ENCODE data around the gene CARS2.

The CARS2 gene

DNA sequence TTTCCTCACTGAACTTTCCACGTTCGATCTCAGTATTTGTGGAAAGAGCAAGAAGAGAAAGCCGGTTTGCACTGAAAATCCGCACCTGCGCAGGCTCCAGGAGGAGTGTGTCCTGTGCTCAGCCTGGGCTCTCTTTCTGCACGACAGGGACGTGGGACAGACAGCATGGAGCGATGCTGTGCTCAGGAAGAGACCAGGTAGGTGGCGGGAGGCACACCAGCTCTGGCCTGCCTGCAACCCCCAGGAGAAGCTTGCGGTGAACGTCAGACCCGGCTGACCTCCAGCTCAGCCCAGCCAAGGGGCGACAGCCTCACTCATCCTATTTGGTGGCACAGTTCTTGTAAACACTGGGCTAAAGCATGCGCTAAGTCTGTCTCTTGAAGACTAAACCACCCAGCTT, 54.6 kb downstream of the CARS2 start:
- no peak for DNase-seq

DNA sequence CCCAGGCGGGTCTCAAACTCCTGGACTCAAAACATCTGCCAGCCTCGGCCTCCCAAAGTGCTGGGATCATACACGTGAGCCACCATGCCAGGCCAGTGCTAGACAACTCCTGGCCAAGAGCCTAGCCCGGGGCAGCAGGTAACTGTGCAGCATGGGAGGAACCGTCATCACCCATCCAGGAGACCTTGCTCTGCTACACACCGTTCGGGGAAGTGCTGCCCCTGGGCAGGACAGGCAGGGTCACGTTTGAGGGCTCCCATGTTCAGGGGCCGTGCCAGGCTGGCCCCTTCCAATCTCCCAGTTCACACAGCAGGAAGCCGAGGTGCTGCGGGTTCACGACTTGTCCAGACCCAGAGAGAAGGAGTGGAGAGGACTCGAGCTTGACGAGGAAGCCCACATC, 55.5 kb downstream of the CARS2 start:
- no peak for DNase-seq

- no peak for DNase-seq
These were observed 56.4 kb downstream of the CARS2 start for GRCh38 chr13:110649551-110649950.

DNA sequence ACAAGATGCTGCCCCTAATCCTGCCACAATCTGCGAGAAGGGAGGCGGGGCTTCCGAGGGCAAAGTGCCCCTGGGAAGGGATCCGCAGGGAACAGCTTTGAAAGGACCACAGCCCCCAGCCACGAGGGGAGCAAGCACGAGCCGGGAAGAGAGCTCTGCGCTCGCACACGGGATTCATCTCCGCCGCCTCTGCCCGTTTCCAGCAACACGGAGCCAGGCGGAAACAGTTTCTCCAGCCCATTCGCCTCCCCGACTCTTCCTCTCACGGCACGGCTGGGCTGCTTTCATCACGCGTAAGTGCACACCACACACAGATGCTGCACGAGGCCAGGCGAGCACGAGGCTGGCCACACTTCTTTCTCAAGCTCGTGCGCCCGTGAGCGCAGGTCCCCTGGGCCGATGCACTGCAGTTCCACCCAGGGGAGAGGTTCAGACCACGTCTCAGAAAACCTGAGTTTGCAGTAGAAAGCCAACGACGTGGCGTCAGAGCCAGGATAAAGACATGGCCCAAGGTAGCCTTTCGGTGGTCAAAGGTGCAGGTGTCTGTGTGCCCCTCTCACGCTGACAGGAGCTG, 57.0 kb downstream of the CARS2 start:
- DNase-seq: no peak

DNA sequence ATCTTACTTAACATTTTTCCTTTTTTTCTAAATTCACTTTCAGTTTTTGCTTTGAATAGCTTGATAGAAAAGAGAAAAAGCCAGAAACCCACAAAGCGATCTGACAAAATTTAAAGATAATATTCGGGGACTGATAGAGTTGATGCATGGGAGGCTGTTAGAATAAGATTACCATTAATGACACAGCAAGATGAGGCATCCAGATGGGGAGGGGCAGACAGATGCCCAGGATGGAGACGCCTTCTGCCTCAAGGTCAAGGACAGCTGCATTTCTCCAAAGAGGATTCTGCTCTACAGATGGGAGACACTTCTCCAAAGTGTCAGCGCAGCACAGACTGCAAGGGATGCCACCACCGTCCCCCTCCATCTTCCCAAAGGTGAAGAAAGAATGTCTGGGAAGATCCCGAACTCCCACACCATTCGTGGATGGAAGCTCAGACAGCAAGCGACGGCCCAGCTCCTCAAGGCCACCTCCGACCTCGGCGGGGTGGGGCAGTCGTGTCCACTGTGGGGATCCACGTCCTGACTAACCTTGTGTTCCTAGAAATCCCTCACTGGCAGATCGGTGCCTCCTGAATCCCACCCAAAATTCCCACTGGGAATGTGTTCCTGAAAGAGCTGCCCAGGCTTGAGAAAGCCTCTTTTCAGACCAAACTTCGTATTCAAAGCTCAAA, 57.6 kb downstream of the CARS2 start:
- DNase-seq: no peak

GRCh38 chr13:110647365-110647737, 58.6 kb downstream of the CARS2 start:
- no peak for DNase-seq

- no peak for DNase-seq
These were observed 59.2 kb downstream of the CARS2 start for GRCh38 chr13:110646442-110647364.

DNA sequence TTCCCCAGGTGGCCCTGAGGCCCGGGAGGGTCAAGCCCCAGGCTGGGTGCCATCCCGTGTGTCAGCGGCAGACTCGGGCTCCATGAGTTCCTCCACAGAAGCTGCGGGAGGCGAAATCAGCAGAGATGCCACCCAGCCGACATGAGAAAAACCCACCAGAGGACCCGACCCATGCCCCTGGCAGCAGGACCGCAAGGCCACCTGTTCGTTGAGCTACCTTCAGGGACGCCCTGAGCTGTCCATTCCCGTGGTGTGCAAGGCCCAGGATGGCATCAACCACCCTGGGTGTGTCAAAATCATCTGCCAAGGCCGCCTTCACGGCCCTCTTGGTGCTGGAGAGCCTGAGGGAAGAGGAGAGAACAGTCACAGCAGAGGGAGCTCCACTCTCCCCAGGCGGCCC, 60.2 kb downstream of the CARS2 start:
- no peak for DNase-seq

GRCh38 chr13:110644892-110645521, 60.9 kb downstream of the CARS2 start:
- peak; percentile 70 for DNase-seq

- DNase-seq: no peak
These were observed 62.0 kb downstream of the CARS2 start for GRCh38 chr13:110643768-110644421.

DNA sequence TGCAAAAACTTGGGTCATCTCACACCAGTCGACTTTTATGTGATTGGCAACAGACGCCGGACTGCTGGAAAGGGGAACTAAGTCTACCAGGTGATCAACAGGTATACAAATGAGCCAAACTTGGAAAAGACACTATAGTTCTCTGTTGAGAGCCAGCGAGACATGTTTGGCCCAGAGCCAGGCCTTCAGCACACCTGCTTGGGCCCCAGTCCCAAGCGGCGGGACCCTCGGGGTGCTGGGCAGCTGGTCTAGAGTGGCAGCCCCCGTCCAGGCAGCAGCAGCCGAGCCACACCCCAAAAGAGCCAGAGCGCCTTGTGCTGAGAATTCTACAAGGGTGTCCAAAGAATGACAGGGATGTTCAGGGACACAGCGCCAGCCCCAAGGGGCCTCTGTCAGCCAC, 62.6 kb downstream of the CARS2 start:
- no peak for DNase-seq

DNA sequence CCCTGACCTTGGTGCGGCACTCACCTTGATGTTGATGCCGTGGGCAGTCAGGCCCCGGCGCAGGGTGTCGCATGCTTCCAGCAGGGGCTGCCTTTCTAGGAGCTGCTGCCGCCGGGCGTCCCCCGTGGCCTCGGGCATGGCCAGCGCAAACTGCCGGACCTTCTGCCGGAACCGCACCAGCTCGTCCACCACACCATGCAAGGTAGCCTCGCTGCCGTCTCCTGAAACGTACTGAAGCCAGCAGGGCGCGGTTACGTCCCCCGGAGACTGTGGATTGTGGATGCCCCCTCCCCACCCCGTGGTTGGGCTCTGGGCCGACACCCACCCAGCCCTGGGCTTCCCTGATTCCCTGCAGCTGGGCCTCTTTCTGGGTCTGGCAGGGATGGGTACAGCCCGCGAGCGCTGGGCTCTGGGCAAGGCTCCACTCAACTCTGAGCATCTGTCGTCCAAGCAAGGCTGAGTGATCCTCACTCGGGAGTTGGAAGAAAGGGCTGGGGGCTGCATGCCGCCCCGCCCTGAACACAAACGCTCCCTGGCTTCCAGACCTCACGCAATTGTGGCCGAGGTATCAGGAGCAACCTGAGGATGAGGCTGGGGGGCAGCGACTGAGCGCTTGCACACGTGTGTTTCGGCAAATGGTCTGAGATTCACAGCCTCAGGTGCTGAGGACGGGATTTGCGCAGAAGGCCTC, 63.5 kb downstream of the CARS2 start:
- DNase-seq: no peak

DNA sequence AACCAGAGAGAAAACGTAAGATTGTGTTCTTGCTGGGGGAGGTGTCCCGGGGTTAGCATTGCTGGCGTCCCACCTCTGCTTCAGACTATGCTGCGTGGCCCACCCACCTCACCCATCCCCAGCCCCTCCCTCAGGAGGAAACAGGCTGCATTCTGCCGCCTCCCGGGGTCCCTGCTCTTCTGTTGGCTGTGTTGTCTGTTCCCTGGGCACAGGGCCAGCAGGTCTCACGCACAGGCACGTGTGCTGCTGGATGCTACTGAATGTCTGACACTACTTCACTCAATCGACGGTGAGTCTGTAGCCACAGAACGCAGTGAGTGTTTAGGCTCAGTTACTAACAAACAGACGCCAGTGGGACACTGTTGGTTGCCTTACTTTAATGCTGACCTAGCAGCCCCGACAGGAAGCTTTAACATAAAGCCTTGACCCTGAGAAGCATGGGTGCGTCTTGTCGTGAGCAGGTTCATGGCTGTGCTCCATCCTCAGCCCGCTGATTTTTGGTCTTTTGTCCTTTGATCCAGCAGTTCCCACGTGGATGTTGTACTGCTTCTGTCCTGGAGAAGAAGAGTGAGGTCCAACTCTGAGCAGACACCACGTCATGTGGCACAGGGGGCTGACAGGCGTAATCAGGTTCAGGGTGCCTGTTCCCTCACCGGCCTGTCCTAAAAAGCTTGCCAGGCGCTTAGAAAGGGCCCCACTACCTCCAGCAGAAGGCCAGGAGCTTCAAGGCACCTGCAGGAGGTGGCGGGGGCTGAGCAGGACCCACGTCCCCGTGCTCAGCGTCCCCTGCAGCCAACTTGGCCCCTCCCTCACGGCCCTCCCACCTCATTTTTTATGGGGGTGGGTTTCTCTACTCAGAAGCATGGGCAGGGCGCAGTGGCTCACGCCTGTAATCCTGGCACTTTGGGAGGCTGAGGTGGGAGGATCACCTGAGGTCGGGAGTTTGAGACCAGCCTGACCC, 64.6 kb downstream of the CARS2 start:
- DNase-seq: peak; percentile 81

GRCh38 chr13:110640591-110641029, 65.3 kb downstream of the CARS2 start:
- no peak for DNase-seq

GRCh38 chr13:110639935-110640334, 66.0 kb downstream of the CARS2 start:
- DNase-seq: no peak

DNA sequence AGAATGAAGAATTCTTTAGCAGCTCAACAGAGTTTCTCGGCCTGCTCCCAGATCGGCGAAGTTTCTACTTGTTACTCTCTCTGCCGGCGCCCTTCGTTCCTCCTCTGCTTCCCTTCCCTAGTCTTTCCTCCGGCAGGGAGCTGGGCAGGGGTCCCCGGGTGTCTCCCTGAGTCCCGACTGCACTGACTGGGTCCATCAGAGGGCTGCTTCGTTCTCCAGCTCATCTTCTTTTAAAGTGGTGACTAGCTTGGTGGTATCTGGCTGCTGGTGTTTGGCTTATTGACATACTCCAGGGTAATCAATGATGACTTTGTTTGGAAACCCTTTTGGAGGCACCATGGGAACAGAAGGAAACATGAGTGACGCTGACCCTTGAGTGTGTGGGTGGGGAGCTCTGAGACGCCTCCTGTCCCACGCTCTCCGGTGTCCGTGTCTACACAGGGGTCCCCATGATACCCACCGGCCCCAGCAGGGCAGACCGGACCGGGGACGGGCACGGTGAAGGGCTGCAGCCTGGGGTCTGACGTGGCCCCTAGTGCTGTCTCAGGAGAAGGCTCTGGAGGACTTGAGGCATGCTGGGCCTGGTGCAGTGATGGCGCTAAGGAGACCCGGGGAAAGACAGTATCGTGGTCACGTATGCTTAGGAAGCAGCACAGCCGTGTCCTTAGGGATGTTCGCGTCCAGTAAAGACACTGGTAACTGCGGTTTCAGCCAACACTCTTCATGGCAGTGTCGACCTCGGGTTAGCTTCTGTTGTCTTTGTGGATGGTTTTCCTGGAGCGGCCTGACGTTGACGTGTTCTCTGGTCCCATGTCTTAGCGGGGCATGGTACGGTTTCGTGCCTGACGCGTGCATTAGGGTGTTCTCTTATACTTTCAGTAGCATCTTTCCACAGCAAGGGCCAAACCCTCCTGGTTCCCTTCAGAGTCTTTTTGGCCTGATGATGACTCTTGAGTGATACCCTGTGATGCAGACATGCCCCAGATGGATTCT, 66.8 kb downstream of the CARS2 start:
- DNase-seq: no peak

DNA sequence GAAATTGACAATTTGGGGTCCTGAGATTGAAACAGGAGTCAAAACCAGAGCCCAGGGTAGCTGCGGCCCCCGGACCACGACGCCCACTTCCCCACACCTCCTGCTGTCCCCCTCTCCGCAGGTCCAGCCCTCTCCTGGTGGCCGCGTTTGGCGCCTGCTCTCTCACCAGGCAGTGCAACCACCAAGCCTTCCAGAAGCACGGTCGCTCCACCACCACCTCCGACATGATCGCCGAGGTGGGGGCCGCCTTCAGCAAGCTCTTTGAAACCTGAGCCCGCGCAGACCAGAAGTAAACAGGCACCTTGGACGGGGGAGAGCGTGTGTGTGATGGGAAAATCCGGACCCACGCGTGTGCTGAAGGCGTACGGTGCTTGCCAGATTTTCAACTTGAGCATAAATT, 67.7 kb downstream of the CARS2 start:
- DNase-seq: no peak

- DNase-seq: no peak
These were observed 68.2 kb downstream of the CARS2 start for GRCh38 chr13:110637747-110638146.

DNA sequence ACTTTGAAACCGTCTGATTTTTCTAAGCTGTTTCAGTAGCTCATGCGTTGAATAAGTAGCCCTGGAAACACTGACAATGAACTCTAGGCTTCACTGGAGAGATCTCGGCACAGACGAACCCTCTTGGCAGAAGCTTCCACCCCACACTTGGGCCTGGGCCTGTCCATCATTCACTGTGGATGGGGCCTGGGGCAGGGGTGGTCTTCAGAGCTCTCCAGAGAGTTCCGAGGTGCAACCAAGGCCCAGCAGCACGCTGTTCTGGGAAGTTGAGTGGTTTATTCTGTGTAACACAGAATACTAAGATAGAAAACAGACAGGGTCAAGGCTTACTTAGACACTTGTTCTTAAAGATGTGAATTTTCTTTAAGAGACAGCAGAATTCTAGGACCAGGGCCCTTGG, 68.6 kb downstream of the CARS2 start:
- no peak for DNase-seq

DNA sequence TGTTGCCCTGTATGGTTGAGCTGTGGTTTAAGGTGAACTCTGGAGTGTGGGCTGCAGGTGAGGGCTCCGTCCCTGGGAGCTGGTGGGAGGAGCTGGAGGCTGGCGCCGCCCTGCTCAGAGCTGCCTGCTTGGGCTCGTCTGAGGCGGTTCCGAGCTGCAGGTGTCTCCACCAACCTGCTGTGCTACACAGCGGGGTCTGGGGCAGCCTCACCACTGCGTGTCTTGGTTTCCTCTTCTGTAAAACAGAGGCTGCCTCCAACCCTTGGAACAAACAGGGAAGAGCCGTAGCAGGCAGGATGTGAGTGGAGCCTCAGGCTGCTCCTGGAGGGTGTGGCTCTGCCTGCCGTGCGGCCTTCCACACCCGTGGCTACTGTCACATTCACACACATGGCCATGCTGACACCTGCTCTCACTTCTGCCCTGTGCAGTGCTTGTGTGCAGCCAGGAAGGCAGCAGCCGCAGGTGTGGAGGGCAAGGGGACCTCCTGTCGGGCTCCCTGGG, 69.2 kb downstream of the CARS2 start:
- DNase-seq: no peak
